Measurements from ENCODE around the gene ELANE. TPM values are rescaled to one million over a fixed set of nuclear protein-coding genes. Genes with fewer than 3 reads are reported as not detected.

Gene ELANE
- 1.3 TPM for total RNA-seq
- long read RNA-seq, partial matches to known transcripts, result 0 of 2 reads
- long read RNA-seq, other reads (novel, unspliced or antisense), result 2 of 2 reads

DNA sequence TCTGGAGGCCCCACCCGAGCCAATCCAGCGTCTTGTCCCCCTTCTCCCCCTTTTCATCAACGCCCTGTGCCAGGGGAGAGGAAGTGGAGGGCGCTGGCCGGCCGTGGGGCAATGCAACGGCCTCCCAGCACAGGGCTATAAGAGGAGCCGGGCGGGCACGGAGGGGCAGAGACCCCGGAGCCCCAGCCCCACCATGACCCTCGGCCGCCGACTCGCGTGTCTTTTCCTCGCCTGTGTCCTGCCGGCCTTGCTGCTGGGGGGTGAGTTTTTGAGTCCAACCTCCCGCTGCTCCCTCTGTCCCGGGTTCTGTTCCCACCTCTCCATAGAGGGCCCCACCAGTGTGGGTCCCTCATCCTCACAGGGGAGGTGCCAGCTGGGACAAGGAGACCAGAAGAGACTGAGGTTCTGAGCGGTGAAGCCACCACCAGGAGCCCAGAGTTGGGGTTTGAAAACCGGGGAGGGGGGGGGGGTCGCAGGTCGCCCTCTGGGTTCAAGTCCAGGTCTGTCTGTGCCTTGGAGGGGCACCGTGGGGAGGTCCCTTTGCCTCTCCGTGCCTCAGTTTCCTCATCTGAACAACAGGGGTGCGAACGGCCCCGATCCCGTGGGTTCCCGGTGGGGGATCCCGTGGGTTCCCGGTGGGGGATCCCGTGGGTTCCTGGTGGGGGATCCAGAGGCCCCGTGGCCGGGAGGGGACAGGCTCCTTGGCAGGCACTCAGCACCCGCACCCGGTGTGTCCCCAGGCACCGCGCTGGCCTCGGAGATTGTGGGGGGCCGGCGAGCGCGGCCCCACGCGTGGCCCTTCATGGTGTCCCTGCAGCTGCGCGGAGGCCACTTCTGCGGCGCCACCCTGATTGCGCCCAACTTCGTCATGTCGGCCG, at the start of gene ELANE:
Gene ELANE (plus strand): TSS at position 168 of the 878 bp plus-strand sequence. CDS start 26 bp downstream, at position 194.
- DNase-seq (ENCODE audit: low spot score), result no peak

- no peak for DNase-seq (ENCODE audit: low spot score)
Measured at GRCh38 chr19:802498-803098, 49.5 kb upstream of the ELANE start.

- no peak for DNase-seq (ENCODE audit: low spot score)
Measured at GRCh38 chr19:803099-803561, 49.0 kb upstream of the ELANE start.

GRCh38 chr19:803686-804418, 48.3 kb upstream of the ELANE start:
- DNase-seq (ENCODE audit: low spot score), result no peak

GRCh38 chr19:804419-805165, 47.5 kb upstream of the ELANE start:
- DNase-seq (ENCODE audit: low spot score), result no peak

DNA sequence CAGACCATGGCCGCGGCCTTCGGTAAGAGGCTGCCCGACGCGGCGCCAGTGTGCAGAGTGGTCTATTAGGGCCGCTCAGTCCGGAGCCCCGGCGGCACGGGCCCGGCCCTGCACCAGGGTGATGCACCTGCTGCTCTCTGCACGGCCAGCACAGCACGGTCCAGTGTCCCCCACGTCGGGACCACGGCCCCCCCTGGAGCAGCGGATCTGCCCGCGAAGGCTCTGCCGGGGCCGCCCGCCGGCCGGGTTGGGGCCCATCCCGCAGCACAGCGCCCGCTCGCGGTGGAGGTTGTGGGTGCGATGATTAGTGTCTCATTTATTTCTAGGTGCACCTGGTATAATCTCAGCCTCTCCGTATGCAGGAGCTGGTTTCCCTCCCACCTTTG, 46.9 kb upstream of the ELANE start:
- DNase-seq (ENCODE audit: low spot score), result no peak

DNA sequence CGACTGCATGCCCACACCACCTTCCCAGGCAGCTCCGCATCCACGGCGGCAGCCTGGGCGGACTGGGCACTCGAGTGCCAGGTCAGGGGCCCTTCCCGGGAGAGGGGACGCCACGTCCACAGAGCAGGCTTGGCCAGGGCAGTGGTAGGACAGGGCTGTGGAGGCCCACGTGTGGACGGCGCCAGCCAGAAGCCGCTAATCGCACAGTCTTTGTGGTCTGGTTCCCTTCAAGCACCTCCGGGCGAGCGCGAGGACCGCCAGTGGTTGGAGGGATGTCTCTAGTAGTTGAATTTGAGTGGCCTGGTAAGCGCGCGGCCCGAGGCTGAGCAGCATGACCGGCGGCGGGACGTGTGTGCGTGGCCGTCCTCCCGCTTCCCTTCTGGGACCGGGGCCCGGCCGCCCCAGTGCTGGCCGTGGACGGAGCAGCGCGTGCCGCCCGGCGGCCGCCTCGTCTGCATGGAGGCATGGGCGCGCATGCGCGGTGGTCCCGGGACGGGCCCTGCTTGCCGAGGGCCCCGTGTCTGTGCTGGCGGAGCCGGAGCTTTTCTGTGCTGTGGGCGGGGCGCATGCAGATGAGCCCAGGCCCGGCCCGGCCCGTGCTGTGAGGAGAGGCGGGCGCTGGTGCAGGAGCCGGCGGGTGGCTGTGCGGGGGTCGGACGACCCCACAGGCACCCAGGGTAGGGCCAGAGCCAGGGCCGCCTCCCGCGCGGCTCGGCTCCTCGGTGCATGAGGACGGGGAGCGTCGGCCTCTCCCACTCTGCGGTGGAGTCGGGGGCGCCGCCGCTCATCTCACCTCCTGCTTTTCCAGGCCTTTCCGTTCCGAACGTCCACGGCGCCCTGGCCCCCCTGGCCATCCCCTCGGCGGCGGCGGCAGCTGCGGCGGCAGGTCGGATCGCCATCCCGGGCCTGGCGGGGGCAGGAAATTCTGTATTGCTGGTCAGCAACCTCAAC, 46.2 kb upstream of the ELANE start:
- DNase-seq (ENCODE audit: low spot score), result no peak

DNA sequence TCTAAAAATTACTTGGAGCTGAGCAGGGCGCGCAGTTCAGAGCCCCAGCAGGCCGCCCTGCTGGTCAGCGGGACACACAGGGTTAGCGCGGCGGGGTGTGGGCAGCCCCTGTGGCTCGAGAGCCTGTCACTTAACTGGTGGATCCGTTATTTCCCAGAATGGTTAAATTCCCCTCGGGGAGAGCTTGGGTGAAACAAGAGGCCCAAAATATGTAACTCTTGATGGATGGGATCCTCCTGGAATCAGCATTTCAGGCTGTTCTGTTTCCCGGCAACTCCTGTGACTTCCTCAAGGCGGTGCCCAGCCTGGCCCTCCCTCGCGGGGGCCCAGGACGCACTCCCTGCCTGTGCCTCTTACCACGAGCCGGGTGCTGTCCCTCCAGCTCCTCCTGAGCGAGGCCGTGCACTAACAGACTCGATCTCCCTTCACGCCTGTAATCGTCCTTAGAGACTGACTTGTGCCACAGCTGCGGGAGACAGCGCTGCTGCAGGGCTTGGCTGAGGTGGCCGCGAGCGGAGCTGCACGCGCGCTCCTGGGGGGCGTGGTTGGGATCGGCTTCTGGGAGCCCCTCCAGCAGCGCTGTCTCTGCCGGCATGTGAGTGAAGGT, 45.2 kb upstream of the ELANE start:
- DNase-seq (ENCODE audit: low spot score), result no peak

DNA sequence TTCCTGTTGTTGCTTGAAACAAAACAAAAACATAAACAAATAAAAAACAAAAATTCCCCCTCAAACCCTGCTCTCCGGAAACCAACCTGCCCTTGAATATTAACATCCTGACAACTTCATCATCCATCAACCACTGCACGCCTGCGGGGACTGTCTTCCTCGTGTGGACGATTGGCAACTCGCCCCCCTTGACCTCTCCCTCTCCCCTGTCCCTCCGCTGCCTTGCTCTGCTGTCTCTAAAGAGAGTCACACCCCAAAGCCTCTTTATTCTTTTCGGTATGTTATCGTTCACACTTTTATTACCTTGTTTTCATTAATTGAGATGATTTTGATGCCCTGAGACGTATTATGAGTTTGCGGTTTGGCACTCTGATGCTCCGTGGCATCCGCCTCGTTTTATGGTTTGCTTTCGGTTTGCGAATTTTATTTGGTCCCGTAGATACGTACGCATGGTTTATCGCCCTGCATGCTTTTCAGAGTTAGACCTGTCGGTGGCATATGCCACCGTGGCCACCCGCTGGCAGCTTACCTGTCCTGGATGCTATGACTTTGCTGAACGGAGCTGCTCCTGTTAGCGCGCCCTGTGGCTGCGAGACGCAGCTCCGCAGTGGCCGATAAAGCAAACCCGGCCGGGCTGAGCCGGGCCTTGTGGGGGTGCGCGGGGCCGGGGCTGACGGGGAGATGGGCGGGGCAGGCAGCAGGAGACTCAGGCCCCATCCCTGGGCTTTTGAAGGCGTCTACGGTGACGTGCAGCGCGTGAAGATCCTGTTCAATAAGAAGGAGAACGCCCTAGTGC, 44.3 kb upstream of the ELANE start:
- DNase-seq (ENCODE audit: low spot score), result no peak

GRCh38 chr19:808423-808775, 43.7 kb upstream of the ELANE start:
- DNase-seq (ENCODE audit: low spot score), result no peak

DNA sequence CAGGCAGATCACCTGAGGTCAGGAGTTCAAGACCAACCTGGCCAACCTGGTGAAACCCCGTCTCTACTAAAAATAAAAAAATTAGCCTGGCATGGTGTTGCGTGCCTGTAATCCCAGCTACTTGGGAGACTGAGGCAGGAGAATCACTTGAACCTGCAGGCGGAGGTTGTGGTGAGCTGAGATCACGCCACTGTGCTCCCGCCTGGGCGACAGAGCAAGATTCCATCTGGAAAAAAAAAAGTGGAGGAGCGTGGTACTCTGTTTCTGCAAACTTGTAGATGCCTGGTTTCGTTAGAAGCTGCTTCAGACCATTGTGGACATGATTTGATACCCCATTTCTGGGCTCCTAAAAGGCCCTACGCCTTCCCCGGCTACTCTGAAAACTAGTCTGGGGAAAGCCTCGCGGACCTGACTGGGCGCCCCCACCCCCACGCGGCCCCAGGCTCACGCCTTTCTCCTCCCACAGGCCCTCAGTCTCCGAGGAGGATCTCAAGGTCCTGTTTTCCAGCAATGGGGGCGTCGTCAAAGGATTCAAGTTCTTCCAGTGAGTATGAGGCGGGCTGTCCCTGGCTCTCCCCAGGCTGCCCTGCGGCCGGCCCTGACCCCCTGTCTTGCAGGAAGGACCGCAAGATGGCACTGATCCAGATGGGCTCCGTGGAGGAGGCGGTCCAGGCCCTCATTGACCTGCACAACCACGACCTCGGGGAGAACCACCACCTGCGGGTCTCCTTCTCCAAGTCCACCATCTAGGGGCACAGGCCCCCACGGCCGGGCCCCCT, 41.8 kb upstream of the ELANE start:
- no peak for DNase-seq (ENCODE audit: low spot score)

DNA sequence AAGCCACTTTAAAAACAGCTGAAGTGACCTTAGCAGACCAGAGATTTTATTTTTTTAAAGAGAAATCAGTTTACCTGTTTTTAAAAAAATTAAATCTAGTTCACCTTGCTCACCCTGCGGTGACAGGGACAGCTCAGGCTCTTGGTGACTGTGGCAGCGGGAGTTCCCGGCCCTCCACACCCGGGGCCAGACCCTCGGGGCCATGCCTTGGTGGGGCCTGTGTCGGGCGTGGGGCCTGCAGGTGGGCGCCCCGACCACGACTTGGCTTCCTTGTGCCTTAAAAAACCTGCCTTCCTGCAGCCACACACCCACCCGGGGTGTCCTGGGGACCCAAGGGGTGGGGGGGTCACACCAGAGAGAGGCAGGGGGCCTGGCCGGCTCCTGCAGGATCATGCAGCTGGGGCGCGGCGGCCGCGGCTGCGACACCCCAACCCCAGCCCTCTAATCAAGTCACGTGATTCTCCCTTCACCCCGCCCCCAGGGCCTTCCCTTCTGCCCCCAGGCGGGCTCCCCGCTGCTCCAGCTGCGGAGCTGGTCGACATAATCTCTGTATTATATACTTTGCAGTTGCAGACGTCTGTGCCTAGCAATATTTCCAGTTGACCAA, 41.1 kb upstream of the ELANE start:
- no peak for DNase-seq (ENCODE audit: low spot score)

GRCh38 chr19:811506-812048, 40.5 kb upstream of the ELANE start:
- DNase-seq (ENCODE audit: low spot score), result no peak

DNA sequence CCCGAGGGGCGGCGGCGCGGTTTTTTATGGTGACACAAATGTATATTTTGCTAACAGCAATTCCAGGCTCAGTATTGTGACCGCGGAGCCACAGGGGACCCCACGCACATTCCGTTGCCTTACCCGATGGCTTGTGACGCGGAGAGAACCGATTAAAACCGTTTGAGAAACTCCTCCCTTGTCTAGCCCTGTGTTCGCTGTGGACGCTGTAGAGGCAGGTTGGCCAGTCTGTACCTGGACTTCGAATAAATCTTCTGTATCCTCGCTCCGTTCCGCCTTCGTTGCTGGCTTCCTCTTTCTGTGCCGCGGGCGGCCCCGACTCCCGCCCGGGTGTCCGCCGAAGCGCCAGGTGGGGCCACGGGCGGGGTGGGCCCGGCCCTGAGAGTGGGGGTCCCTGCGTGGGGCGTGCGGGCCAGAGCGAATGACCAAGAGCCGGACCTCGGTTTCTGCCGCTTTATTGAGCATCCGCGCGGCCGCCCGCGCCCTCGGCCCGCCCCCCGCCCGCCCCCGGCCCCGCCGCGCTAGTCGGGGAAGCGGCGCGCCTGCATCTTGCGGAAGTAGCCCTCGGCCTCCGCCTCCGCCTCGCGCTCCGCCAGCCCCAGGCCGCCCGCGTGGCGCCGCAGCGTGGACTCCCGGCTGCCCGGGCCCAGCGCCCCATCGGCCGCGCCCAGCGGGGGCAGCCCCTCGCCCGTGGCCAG, 39.9 kb upstream of the ELANE start:
- no peak for DNase-seq (ENCODE audit: low spot score)

DNA sequence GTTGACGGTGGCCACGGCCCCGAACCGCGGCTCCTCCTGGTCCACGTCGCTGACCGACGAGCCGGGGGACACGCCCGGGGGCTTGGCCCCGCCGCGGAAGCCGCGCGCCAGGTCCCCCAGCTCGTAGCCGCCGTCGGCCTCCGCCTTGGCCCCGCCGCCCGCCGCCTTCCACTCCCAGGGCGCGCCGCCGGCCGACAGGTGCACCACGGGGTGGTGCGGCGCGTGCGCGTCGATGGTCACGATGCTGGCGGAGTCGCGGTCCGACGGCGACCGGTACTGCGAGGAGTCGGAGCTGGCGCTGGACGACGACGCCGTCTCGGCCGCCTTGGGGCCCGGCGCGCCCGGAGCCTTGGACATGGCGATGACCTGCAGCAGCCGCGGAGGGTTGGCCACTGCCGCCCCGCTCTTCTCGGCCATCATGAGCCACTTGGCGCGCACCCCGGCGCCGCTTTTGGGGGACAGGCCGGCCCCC, 39.3 kb upstream of the ELANE start:
- no peak for DNase-seq (ENCODE audit: low spot score)

All from mesenteric fat pad (tissue), 1 donor.